NCI-H1105 treated with DMSO at 0.1 percent for 48 hours (cell line): ENCODE results near the gene GTPBP6.
"Not testable (repeated sequence)": the region's sequence is repeated elsewhere in the genome, so short reads cannot be mapped to it uniquely, and the experiment has no call there.

Experiments used
- DNase-seq: peaks from one replicate; lab custom pipeline; 2025; lab: John Stamatoyannopoulos, UW

The GTPBP6 gene

GRCh38 chrX:316351-317325, 2.0 kb downstream of the GTPBP6 start:
- DNase-seq: no peak

- no peak for DNase-seq
These were observed 3.6 kb downstream of the GTPBP6 start for GRCh38 chrX:314781-315595.

DNA sequence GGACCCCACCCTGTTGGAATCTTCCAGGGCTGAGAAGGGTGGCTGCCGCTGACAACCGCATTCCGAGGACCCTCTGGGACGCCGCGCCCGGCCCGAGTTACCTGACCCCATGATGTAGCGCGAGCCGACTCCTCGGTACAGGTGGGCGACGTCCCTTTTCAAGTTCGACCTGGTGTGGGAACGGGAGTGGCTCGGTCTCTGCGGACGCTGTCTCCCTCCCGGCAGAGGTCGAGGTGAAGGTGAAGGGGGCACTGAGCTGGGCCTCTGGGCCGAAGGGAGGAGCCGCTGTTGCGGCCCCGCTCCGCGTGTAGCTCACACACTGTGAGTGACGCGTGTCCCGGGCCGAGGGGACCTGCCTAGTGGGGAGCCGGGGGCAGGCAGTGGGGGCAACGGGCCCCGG, 4.5 kb downstream of the GTPBP6 start:
- no peak for DNase-seq

DNA sequence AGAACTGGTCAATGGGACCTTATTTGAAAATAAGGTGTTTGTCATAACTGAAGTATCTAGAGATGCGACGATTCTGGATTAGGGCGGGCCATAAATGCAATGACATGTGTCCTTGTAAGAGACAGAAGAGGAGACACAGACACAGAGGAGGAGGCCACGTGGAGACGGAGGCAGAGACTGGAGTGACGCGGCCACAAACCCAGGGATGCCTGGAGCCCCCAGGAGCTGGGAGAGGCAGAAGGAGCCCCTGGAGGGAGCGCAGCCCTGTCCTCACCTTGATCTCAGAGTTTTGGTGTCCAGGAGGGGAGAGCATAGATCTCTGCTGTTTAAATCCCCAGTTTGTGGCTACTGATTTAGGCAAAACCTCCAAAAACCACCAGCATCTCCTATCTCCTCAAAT, 5.0 kb downstream of the GTPBP6 start:
- DNase-seq: no peak

DNA sequence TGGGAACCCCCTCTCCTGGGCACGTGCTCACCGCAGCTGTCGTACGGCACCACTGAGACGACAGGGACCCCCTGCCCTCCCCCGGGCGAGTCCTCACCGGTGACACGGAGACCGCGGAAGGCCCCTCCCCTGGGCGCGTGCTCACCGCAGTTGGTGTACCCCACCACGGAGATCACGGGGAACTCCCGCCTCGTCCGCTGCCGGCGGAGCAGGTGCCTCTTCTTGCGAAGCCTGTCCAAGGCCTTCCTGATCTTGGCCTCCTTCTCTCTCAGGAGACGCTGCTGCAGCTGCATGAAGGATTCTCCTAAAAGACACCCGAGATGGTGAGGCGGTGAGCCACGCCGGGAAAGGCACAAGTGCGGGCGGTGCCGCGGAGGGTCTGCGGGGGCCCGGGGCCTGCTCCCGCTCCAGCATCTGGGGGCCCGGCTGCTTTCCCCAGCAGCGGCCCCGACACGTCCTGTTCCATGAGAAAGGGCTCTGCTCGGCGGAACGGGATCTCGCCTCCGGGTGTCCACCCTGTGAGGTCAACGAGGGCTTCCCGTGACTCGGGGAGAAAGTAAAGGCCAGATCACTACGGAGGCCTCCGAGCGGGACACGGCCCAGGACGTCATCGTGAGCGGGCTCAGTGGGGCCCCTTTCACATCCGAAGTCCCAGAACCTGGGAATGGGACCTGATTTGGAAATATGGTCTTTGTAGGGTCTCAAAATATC, 5.8 kb downstream of the GTPBP6 start:
- DNase-seq: no peak

DNA sequence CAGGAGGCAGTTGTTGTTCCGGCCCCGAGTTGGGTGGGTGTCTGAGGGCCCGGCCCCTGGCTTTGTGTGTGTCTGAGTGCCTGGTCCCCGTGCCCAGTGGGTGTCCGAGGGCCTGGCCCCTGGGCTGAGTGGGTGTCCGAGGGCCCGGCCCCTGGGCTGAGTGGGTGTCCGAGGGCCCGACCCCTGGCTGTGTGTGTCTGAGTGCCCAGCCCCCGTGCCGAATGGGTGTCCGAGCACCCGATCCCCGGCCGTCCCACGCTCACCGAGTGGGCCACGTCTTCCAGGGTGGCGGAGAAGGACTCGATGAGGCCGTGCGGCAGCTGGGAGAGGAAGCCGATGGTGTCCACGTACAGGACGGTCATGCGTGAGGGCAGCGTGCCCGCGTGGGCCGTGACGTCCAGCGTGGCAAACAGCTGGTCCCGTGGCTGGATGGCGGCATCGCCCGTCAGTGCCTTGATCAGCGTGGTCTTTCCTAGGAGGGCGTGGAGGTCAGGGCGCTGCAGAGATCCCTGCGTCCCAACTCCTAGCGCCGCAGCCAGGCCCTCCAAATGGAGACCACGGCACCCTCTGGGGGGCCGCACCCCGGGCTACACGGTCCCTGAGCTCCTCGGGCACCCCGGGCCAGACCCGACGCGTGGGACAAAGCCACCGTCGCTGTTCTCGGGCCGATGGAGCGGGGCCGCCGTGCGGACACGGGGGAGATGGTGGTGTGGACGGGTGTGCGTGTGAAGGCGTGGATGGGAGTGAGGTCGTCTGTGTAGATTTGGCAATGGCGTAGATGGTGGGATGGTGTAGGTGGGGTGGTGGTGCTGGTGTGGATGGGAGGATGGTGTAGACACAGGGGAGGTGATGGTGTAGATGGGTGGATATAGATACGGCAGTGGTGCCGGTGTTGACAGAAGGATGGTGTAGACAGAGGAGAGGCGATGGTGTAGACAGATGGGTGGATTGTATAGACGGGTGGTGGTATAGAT, 7.2 kb downstream of the GTPBP6 start:
- DNase-seq: no peak

DNA sequence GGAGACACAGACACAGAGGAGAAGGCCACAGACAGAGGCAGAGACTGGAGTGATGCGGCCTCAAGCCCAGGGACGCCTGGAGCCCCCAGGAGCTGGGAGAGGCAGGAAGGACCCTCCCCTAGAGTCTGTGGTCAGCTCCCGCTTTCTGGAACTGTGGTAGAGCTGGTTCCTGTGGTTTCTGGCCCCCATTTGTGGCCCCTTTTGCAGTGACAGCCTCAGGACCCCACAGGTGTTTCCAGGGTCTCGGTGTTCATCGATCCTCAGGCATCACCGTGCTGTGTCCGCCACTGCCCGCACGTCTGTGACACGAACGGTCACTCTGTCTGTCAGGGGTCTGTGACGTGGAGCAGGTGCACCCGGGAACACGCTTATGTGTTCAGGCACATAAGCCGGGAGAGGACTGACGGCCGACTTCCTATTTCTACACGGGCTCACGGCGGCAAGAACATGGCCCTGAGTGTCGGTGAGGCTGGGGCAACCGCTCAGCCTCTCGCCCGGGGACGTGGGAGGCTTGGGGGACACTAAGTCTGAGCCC, 7.9 kb downstream of the GTPBP6 start:
- DNase-seq: no peak

DNA sequence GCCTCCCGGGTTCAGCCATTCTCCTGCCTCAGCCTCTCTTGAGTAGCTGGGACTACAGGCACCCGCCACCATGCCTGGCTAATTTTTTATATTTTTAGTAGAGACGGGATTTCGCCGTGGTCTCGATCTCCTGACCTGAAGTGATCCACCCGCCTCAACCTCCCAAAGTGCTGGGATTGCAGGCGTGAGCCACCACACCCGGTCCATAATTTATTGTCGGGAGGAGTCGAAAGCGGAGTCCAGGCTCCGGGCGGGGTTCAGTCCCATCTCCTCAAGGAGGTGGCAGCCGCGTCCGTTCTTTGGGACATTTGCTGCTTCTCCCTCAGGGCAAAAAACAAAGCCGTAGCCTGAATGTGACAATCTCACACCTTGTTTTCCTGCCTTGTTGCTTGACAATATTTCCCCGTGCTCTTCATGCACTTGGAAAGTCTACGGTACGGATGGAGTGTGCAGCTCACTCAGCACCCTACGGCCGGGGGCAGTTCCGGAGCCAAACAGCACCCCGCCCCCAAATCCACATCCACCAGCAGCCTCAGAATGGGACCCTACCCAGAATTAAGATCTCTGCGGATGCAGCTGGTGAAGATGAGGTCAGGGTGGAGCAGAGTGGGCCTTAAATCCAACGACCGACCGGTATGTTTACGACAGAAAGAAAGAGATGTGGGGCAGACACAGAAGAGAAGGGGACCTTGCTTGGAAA, 9.6 kb downstream of the GTPBP6 start:
- DNase-seq: no peak

GRCh38 chrX:307261-308111, 11.1 kb downstream of the GTPBP6 start:
- no peak for DNase-seq

- not testable (repeated sequence) for DNase-seq
These were observed 11.9 kb downstream of the GTPBP6 start for GRCh38 chrX:306614-307251.

DNA sequence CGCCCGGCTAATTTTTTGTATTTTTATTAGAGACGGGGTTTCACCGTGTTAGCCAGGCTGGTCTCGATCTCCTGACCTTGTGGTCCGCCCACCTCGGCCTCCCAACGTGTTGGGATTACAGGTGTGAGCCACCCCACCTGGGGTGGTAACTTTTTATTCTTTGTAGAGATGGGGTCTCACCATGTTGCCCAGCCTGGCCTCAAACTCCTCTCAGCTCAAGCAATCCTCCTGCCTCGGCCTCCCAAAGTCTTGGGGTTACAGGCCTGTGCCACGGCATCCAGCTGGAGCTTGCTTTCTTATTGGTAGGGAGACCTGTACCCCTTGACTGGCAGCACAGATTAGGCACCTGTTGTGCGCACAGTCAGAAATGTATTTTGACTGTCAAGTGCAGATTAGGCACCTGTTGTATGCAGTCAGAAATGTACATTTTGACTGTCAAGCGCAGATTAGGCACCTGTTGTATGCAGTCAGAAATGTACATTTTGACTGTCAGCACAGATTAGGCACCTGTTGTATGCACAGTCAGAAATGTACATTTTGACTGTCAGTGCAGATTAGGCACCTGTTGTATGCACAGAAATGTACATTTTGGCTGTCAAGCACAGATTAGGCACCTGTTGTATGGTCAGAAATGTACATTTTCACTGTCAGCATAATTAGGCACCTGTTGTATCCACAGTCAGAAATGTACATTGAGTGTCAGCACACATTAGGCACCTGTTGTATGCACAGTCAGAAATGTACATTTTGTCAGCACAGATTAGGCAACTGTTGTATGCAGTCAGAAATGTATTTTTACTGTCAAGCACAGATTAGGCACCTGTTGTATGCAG, 12.6 kb downstream of the GTPBP6 start:
- not testable (repeated sequence) for DNase-seq

GRCh38 chrX:302975-303374, 15.6 kb downstream of the GTPBP6 start:
- DNase-seq: no peak

DNA sequence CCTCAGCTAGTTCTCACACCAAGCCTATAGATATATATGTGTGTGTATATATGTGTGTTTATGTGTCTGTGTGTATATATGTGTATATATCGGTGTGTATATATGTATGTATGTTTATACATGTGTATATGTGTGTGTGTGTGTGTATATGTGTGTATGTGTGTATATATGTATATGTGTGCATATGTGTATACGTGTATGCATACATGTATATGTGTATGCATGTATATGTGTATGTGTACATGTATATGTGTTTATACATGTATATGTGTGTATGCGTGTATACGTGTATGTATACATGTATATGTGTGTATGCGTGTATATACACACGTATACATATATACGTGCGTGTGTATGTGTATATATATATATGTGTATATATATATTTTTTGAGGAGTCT, 18.3 kb downstream of the GTPBP6 start:
- no peak for DNase-seq

DNA sequence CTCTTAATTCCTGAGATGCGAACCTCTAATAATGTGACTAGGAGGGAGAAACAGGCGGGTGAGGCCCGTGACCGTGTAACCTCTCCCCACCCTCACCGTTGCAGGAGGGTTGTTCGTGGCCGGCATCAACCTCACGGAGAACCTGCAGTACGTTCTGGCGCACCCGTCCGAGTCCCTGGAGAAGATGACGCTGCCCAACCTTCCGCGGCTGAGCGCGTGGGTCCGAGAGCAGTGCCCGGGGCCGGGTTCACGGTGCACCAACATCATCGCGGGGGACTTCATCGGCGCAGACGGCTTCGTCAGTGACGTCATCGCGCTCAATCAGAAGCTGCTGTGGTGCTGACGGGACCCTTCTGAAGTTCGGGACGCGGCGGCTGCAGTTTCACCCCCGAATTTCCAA, 19.6 kb downstream of the GTPBP6 start:
- no peak for DNase-seq

DNA sequence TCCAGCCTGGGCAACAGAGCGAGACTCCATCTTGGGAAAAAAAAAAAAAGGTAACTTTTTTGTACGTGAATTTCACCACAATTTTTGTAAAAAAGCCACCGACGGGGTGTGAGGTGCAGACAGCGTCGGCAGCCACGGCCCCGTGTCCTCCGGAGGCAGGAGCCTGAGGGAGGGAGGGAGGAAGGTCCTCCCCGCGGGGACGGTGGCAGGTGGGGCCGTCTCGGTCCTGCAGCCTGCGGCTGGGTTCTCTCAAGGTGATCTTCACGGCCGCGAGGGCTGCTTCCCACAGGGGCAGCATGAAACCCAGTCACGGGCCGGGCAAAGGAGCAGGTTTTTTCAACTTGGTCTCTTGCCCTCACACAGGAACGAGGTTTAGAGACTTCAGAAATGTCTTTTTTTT, 23.5 kb downstream of the GTPBP6 start:
- DNase-seq: no peak

DNA sequence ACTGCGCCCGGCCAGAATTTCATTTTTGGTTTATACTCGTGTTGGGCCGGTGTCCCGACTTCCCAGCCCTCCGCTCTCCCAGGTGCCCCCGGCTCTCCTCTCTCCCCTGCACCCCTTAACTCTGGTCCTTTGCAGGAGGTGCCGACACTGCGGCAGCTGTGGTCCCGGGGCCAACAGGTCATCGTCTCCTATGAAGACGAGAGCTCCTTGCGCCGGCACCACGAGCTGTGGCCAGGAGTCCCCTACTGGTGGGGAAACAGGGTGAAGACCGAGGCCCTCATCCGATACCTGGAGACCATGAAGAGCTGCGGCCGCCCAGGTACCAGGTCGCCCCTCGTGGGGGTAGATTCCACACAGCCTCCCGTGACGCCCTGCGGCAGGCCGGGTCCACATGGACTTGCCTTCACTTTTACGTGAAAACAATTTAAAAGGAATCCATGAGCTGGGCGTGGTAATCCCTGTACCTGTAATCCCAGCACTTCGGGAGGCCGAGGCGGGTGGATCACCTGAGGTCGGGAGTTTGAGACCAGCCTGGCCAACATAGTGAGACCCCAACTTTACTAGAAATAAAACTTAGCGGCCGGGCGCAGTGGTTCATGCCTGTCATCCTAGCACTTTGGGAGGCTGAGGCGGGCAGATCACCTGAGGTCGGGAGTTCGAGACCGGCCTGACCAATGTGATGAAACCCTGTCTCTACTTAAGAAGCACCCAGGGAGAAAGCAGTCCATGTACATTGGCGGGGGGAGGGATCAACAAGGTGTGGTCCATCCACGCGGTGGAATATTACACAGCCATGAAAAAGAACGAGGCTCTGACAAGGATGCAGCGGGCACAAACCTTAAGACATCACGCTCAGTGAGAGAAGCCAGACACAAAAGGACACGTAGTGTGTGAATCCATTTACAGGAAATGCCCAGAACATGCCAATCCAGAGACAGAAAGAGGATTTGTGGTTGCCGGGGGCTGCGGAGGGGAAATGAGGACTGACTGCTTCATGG, 25.4 kb downstream of the GTPBP6 start:
- DNase-seq: no peak
